Measurements from ENCODE around the gene CCDC61.

- TF ChIP-seq SP1 (IDR thresholded peaks at IDR 0.05) (no peak), TARDBP (IDR thresholded peaks at IDR 0.05) (no peak), SUZ12 (IDR thresholded peaks at IDR 0.05) (no peak)
These were observed 7.5 kb downstream of the CCDC61 start for GRCh38 chr19:46002678-46003275.

Measured in HEK293T (cell line).